ENCODE data around the gene SSTR5. TPM values are rescaled to one million over a fixed set of nuclear protein-coding genes. Genes with fewer than 3 reads are reported as not detected.

SSTR5 gene
- total and polyA plus RNA-seq, 10 of the 15 experiments (the other 5 are each of a cell fraction or from before 2014, with no cell fraction given), result not detected

DNA sequence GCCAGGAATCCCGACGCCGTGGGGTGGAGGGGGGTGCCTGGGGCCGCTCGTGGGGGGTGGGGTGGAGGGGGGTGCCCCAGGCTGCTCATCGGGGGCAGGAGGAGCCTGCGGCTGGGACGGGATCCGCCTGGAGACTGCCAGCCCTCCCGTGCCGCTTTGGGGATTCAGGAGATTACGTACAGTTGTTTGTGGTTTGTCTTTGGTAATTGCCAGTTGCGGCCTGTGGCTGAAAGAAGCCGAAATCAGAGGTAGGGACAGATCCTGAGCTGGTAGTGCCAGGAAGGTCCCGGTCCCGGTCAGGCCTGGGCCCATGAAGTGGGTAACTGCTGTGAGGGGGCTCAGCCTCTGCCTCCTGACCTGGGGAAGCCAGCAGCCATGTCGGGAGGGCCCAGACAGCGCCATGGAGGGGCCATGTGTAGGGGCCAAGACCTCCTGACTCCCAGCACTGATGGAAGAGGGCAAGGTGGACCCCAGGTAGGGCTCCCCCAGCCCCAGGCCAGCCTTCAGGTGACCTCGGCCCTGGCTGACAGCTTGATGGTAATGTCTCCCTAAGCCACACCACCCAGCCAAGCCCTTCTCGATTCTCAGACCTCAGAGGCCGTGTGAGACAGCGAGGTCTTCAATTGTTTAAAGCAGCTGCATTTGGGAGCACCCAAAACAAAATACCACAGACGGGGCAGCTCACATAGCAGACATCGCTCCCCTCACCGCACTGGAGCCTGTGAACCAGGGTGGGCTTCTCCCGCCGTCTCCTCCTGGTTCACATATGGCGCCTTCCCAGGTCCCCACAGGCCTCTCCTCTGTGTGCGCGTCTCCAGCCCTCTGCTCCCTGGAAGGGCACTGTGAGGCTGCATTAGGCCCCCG lies 34.9 kb upstream of the SSTR5 start (continued):
- TF ChIP-seq, protein P1, sequence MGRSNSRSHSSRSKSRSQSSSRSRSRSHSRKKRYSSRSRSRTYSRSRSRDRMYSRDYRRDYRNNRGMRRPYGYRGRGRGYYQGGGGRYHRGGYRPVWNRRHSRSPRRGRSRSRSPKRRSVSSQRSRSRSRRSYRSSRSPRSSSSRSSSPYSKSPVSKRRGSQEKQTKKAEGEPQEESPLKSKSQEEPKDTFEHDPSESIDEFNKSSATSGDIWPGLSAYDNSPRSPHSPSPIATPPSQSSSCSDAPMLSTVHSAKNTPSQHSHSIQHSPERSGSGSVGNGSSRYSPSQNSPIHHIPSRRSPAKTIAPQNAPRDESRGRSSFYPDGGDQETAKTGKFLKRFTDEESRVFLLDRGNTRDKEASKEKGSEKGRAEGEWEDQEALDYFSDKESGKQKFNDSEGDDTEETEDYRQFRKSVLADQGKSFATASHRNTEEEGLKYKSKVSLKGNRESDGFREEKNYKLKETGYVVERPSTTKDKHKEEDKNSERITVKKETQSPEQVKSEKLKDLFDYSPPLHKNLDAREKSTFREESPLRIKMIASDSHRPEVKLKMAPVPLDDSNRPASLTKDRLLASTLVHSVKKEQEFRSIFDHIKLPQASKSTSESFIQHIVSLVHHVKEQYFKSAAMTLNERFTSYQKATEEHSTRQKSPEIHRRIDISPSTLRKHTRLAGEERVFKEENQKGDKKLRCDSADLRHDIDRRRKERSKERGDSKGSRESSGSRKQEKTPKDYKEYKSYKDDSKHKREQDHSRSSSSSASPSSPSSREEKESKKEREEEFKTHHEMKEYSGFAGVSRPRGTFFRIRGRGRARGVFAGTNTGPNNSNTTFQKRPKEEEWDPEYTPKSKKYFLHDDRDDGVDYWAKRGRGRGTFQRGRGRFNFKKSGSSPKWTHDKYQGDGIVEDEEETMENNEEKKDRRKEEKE (IDR thresholded peaks at IDR 0.05), result no peak
- TF ChIP-seq CREM (IDR thresholded peaks at IDR 0.05; ENCODE audit: low read depth), result no peak

DNA sequence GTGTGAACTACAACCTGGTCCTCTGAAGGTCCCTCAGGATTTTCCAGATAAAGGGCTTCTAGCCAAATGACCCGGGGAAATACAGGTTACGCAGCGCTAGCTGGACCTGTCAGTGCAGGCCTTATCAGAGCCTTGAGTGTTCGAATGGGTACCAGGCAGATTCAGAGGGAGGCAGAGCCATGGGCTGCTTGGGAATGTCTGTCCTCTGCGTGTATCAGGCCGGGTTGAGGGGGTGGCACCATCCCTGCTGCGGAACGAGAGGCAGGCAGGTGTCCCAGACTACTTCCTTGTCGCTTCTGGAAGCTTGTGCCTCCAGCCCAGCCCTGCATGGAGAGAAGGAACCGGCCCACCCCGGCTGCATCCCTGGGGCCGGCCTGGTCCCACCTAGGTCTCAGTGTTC lies 33.6 kb upstream of the SSTR5 start:
- Histone ChIP-seq H4K20me1 (ENCODE audit: control insufficient read depth, insufficient read depth) (no peaks in the 10 kb centered on the region), H3K4me1 (ENCODE audit: control insufficient read depth, insufficient read depth, low read length) (no peaks in the 10 kb centered on the region), H2AFZ (ENCODE audit: control insufficient read depth, low read depth, low read length) (no peak overlapping the region), H3K4me3 (no peak overlapping the region), H3K27me3 (replicated peaks in 1 of 2; ENCODE audit: control insufficient read depth in 2 of 2, insufficient read depth in 2 of 2, low read length in 1 of 2) (no peaks in the 10 kb centered on the region), H3K27ac (ENCODE audit: control insufficient read depth, insufficient read depth) (no peak overlapping the region), H3K79me2 (ENCODE audit: control insufficient read depth, insufficient read depth, low read length) (no peaks in the 10 kb centered on the region), H3K9ac (ENCODE audit: control insufficient read depth, insufficient read depth, low read length) (no peak overlapping the region), H3K4me2 (ENCODE audit: control insufficient read depth, insufficient read depth) (no peak overlapping the region), H3K36me3 (ENCODE audit: control insufficient read depth in 2 of 2, insufficient read depth in 2 of 2, low read length in 1 of 2) (no peaks in the 10 kb centered on the region), H3K9me3 (replicated peaks; ENCODE audit: control insufficient read depth, insufficient read depth, low read length) (no peaks in the 10 kb centered on the region)
- DNase-seq (ENCODE audit: low read depth, low spot score), result no peak
- ATAC-seq, result no peak
- SMC1A ChIA-PET (ENCODE audit: uncharacterized antibody, unreplicated experiment), result no interaction called here
- in situ Hi-C loops (cut with MboI), result no loop called here
- FAIRE-seq, result no peak
- CTCF ChIA-PET, result no interaction called here
- intact Hi-C loops (cut with micrococcal nuclease; ENCODE audit: unreplicated experiment), result no loop called here
- 37% methylated on average over 12 of the region's 12 CpGs for WGBS (ENCODE audit: insufficient coverage, insufficient replicate concordance, low lambda C conversion rate, missing lambda C conversion rate)
- BruUV-seq (replicated peaks), result no TSS peak
- POLR2A ChIA-PET, result no interaction called here
- RAD21 ChIA-PET (ENCODE audit: unreplicated experiment), result no interaction called here
- TF ChIP-seq, protein P2, sequence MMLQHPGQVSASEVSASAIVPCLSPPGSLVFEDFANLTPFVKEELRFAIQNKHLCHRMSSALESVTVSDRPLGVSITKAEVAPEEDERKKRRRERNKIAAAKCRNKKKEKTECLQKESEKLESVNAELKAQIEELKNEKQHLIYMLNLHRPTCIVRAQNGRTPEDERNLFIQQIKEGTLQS (IDR thresholded peaks at IDR 0.05; ENCODE audit: borderline replicate concordance, extremely low read depth, low read depth, low read length), result no peak
- TF ChIP-seq ESRRA (IDR thresholded peaks at IDR 0.05; ENCODE audit: low read length), result no peak
- no peak for TF ChIP-seq EP300 (IDR thresholded peaks at IDR 0.05; ENCODE audit: borderline replicate concordance in 1 of 2, control insufficient read depth in 1 of 2, low read depth in 2 of 2, low read length in 2 of 2)
- TF ChIP-seq CHD2 (IDR thresholded peaks at IDR 0.05; ENCODE audit: borderline replicate concordance, low read depth, low read length), result no peak
- TF ChIP-seq SMARCA5 (IDR thresholded peaks at IDR 0.05), result no peak
- no peak for TF ChIP-seq YBX1 (IDR thresholded peaks at IDR 0.05)
- TF ChIP-seq ATF7 (IDR thresholded peaks at IDR 0.05; ENCODE audit: low read depth), result no peak
- TF ChIP-seq KAT2A (conservative IDR thresholded peaks at IDR 0.05; ENCODE audit: control insufficient read depth, low read depth, low read length), result no peak
- TF ChIP-seq YY1 (IDR thresholded peaks at IDR 0.05; ENCODE audit: low read depth, low read length), result no peak
- no peak for TF ChIP-seq TARDBP (IDR thresholded peaks at IDR 0.05; ENCODE audit: borderline replicate concordance)
- TF ChIP-seq, protein P3, sequence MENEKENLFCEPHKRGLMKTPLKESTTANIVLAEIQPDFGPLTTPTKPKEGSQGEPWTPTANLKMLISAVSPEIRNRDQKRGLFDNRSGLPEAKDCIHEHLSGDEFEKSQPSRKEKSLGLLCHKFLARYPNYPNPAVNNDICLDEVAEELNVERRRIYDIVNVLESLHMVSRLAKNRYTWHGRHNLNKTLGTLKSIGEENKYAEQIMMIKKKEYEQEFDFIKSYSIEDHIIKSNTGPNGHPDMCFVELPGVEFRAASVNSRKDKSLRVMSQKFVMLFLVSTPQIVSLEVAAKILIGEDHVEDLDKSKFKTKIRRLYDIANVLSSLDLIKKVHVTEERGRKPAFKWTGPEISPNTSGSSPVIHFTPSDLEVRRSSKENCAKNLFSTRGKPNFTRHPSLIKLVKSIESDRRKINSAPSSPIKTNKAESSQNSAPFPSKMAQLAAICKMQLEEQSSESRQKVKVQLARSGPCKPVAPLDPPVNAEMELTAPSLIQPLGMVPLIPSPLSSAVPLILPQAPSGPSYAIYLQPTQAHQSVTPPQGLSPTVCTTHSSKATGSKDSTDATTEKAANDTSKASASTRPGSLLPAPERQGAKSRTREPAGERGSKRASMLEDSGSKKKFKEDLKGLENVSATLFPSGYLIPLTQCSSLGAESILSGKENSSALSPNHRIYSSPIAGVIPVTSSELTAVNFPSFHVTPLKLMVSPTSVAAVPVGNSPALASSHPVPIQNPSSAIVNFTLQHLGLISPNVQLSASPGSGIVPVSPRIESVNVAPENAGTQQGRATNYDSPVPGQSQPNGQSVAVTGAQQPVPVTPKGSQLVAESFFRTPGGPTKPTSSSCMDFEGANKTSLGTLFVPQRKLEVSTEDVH (IDR thresholded peaks at IDR 0.05; ENCODE audit: low read depth, partially characterized antibody), result no peak
- no peak for TF ChIP-seq SMAD1 (IDR thresholded peaks at IDR 0.05; ENCODE audit: low read depth, partially characterized antibody)
- TF ChIP-seq, protein P4, sequence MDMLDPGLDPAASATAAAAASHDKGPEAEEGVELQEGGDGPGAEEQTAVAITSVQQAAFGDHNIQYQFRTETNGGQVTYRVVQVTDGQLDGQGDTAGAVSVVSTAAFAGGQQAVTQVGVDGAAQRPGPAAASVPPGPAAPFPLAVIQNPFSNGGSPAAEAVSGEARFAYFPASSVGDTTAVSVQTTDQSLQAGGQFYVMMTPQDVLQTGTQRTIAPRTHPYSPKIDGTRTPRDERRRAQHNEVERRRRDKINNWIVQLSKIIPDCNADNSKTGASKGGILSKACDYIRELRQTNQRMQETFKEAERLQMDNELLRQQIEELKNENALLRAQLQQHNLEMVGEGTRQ (IDR thresholded peaks at IDR 0.05; ENCODE audit: borderline replicate concordance, low read depth, low read length), result no peak
- no peak for TF ChIP-seq HDAC6 (IDR thresholded peaks at IDR 0.05; ENCODE audit: unreplicated experiment)

Data from GM12878 (cell line).